Placental pericyte (primary cell): ENCODE measurements around the gene PTPMT1. TPM values are rescaled to one million over a fixed set of nuclear protein-coding genes. Genes with fewer than 3 reads are reported as not detected.

Experiments used
- small RNA-seq: library from RNA; depleted of rRNA; stranded (forward); fragments of <200 nt; gene quantifications from one replicate; pipeline ENCODE3, GENCODE V24; 2012; ENCODE audit warnings: low replicate concordance
- total RNA-seq: library from RNA; depleted of rRNA; stranded (reverse); fragments of >200 nt; gene quantifications from 2 replicates; pipeline ENCODE4 v1.2.3, GENCODE V29; 2012

The PTPMT1 gene
- 53.3 and 58.9 TPM in 2 replicates for total RNA-seq

DNA sequence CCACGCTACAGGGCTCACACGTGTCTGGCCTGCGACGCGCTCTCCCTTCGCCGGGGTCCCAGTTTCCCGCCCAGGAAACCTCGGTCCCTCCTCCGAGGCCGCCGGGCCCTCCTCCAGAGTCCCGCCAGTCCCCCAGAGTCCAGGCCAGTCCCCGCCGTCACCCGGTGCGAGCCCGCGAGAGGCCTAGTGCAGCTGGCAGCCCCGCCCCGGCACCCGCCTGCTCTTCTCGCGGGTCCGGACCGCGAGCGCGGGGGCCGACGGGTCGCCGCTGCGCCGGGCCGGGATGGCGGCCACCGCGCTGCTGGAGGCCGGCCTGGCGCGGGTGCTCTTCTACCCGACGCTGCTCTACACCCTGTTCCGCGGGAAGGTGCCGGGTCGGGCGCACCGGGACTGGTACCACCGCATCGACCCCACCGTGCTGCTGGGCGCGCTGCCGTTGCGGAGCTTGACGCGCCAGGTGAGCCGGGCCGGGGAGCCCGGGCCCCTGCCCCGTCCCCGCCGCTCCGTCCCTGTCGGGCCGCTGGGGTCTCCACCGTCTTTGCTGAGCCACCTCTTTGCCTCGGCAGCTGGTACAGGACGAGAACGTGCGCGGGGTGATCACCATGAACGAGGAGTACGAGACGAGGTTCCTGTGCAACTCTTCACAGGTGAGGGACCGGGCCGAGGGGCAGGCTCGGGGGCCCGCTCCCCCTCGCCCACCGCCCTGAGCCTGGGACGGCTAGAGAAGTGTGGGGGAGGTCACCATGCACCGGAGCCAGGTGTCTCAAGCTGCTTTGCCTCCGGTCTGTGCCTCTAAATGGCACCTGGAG lies at the start of gene PTPMT1:
Gene PTPMT1, plus strand, starts transcription at position 260 of the 809 bp plus-strand sequence. Its CDS starts 24 bp downstream, at position 284.

DNA sequence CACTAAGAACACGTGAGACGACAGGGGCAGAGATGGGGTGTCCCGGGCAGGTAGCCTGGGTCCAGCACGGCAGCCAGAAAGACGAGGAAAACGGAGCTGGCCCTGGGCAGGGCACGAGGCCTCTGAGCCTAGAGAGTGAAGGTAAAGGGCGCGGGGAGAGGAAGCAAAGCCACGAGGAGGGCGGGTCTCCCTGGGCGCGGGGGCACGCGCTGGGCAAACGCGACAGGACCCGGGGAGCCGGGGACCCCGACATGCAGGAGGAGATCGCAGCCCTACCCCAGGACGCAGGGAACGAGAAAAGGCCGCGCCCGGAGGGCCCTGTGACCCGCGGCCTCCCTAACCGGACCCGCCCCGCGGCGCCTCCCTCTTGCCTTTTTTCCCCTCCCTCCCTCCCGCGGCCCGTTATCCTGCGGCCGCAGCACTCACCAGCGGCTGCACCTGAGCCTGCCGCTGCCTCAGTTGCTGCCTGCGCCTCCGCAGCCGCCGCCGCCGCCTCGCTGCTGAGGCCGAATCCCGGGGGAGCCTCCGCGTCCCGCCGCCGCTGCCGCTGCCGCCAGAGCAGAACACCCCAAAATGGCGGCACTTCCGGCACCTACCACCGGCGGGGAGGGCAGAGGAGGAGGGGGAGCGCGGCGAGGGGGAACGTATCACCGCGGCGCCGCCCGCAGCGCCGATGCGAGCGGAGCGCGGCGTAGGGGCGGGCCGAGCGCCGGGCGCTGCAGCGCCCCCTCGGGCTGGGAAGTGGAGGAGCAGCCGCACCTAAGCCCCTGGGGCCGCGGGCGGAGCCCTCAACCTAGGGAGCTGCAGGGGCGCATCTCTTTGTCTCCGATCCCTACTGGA lies 12.6 kb upstream of the PTPMT1 start, which contains the start of gene CELF1:
Gene CELF1, minus strand, starts transcription at position 567 of the 840 bp plus-strand sequence. CDS start 53,609 bp downstream, outside the sequence.

GRCh38 chr11:47578524-47579494 lies 13.4 kb downstream of the PTPMT1 start, which contains the start of the genes KBTBD4 and NDUFS3:
Gene KBTBD4, minus strand, starts transcription at chr11:47578970. Its CDS starts 19 bp downstream, at chr11:47578951.
Gene NDUFS3, plus strand, starts transcription at chr11:47579074. Its CDS starts 18 bp downstream, at chr11:47579092.

GRCh38 chr11:47586098-47586855 lies 20.9 kb downstream of the PTPMT1 start, which contains the start of gene FAM180B:
Gene FAM180B, plus strand, starts transcription at chr11:47586678. Its CDS starts 91 bp downstream, at chr11:47586769.

GRCh38 chr11:47593934-47594855 lies 28.8 kb downstream of the PTPMT1 start, which contains the start of gene C1QTNF4:
Gene C1QTNF4, minus strand, starts transcription at chr11:47594411. Its CDS starts 3,601 bp downstream, at chr11:47590810.

Small RNA genes lying within 50 kb of the gene (small RNA-seq; reads per million reads assigned to genes)
- gene RN7SL652P: 0.13 reads per million
- gene RNU5E-10P: not detected

Other genes starting within 250 kb of the PTPMT1 start
- gene MYBPC3, start 212.9 kb upstream of the PTPMT1 start, total RNA-seq: not detected in 2 replicates
- 0.29 TPM in 1 of 2 replicates, not detected in the other for gene SPI1, start 187.1 kb upstream of the PTPMT1 start, total RNA-seq
- 111 and 138 TPM in 2 replicates for gene SLC39A13, start 157.0 kb upstream of the PTPMT1 start, total RNA-seq
- gene PSMC3, start 139.2 kb upstream of the PTPMT1 start, total RNA-seq: 197 and 211 TPM in 2 replicates
- gene RAPSN, start 116.5 kb upstream of the PTPMT1 start, total RNA-seq: 0.14 and 0.44 TPM in 2 replicates
- 101 and 158 TPM in 2 replicates for gene CELF1, start 12.5 kb upstream of the PTPMT1 start, total RNA-seq
- gene KBTBD4, start 13.4 kb downstream of the PTPMT1 start, total RNA-seq: 12.5 and 29.6 TPM in 2 replicates
- 58.0 and 77.3 TPM in 2 replicates for gene NDUFS3, start 13.5 kb downstream of the PTPMT1 start, total RNA-seq
- 0.22 TPM in 1 of 2 replicates, not detected in the other for gene FAM180B, start 21.1 kb downstream of the PTPMT1 start, total RNA-seq
- gene C1QTNF4, start 28.8 kb downstream of the PTPMT1 start, total RNA-seq: 0.14 and 0.22 TPM in 2 replicates
- 84.9 and 95.9 TPM in 2 replicates for gene MTCH2, start 77.0 kb downstream of the PTPMT1 start, total RNA-seq
- gene AGBL2, start 149.8 kb downstream of the PTPMT1 start, total RNA-seq: 0.43 and 4.4 TPM in 2 replicates
- gene FNBP4, start 201.7 kb downstream of the PTPMT1 start, total RNA-seq: 98.0 and 109 TPM in 2 replicates